HL-60/S4 (cell line): ENCODE measurements around the gene TRPM6.
"Not testable (repeated sequence)": the region's sequence is repeated elsewhere in the genome, so short reads cannot be mapped to it uniquely, and the experiment has no call there.

ENCODE experiments used
- in situ Hi-C: fragments of 300-500 bp; cut with MboI; formaldehyde crosslinking; loops from 2 replicates; pipeline ENCODE4 v1.14.3; 2022; ENCODE audit warnings: low sequenced_read_pairs

The TRPM6 gene

DNA sequence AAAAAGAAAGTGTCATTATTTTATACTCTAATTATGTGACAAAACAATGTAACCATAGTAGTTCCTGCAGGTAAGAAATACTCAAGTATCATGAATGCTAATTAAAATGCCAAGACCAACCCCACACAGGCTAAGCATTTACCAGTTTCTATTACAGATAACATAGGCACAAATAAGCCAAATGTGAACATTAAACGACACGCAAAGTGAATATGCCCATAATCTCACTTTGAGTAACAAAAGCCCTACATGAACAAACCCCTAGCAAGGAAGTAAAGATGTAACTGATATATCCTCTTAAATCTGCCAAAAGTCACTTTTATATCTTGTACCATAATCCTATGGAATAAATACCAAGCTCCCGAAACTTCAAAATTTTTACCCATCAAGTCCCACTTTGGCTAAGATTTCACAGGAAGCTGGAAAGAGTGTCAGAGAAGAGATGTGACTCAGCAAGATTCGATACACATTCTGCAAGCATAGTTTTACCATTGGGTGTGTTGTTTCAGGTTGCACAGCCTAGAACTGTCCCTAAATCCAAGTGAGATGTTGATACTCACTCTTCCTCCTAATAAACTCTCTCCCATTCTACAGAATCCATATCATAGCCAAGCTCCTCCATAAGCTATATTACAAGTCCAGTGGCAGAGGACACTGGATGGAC is 28.8 kb downstream of the TRPM6 start:
- in situ Hi-C loops: no loop called here

DNA sequence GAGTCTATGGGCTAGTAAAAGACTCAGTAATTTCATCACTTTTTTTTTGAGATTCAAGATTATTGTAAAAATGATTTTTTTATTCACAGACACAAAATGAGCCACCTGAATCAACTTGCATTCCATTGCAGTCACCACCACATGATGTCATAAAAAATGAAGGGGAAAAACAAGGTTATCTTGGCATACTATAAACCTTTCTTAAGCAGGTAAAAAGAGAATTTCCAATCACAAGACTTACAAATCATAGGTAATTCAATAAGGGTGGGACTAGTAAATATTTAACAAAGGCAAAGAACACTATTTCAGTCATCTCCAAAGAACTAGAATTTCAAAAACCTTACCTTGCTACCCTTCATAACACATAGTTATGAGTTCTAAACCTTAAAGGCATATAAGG is 30.7 kb downstream of the TRPM6 start:
- in situ Hi-C loops: no loop called here

DNA sequence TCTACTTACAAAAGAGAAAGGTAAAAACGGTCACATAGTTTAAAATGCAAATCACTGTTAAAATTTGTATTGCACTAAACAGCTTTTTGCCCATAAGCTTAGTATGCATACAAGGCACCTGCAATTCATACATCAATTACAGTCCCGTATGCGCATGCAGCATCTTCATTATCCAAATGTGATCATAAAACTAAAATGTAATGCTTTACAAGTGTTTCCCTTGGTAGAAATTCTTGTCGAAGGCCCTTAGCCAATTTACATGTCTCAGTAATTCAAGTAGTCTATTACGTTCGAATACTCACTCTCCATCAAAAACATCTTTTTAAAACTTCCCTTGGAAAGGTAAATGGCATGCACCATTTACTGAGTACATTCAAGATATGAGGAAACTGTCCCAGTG is 32.6 kb downstream of the TRPM6 start:
- in situ Hi-C loops: no loop called here

DNA sequence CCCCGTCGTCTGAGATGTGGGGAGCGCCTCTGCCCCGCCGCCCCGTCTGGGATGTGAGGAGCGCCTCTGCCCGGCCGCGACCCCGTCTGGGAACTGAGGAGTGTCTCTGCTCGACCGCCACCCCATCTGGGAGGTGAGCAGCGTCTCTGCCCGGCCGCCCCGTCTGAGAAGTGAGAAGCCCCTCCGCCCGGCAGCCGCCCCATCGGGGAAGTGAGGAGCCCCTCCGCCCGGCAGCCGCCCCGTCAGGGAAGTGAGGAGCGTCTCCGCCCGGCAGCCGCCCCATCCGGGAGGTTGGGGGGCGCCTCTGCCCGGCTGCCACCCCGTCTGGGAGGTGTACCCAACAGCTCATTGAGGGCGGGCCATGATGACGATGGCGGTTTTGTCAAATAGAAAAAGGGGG is 34.7 kb downstream of the TRPM6 start:
- in situ Hi-C loops: not testable (repeated sequence)

DNA sequence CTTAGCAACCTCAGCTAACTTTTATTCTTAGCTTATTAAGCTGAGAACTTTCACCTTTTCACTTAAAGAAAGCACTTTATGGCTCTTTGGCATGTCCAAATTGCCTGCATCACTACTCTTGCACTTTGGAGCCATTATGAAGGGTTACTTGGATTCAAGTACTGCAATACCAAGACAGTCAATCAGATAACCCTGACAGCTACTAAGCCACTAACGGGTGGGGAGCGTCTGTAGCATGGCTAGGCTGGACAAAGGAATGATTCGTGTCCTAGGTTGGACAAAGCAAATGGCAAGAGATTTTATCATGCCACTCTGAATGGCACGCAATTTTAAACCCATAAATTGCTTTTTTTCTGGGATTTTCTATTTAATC is 39.6 kb downstream of the TRPM6 start:
- in situ Hi-C loops: no loop called here

DNA sequence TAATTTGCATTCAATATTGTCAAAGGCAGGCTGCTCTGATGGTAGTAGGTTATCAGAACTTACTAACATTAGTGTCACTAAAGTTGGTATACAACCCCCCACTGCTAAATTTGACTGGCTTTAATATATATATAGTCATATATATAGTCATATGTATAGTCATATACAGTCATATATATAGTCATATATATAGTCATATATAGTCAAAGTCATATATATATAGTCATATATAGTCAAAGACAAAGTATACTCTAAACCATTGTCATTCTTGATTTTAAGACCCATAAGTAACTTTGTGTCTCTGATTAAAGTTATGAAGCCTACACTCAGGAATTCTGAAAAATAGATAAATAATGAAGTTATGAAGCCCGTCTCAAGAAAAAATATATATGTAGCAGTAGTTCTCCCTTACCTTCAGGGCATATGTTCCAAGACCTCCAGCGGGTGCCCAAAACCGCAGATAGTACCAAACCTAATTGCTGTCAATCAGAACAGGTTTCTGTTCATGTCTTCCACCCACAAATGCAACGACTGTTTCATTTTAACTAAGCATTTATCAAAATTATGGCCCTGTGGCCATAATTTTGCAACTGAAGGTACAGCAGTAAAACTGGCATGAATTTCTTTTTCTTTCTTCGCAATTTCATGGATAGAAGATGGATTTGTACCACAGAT is 40.1 kb downstream of the TRPM6 start:
- in situ Hi-C loops: no loop called here

DNA sequence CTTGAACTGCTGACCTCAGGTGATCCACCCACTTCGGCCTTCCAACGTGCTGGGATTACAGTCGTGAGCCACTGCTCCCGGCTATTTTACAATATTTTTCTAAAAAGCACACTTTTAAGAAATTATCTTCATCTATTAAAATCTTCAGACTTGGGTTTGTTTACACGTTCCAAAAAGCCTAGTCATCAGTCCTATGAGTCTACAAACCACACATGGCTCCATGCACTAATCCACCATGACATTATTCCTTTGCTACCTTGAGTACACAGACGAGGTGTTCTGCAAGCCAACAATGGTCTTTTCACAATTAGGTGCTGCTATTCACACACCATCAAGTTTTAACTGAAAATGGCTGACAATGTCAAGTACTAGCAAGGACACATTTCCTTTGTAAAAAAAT is 41.0 kb downstream of the TRPM6 start:
- in situ Hi-C loops: no loop called here

DNA sequence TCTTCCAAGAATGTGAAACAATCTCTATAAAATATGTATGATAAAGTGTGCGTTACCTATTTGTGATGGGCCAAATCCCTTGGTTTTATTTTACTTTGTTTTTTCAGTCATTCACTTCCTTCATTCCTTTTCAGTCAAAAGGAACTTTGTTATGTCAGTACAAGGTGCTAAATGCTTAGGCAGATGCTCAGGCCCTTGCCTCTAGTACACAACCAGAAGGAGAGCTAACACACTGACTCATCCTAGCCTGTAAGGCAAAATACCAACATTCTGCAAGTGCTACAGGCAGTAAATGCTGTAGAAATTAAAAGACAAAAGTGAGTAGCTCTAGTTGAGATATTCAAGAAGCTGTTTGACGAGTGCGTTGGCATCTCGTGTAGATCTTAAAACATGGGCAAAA is 49.4 kb downstream of the TRPM6 start:
- in situ Hi-C loops: no loop called here

DNA sequence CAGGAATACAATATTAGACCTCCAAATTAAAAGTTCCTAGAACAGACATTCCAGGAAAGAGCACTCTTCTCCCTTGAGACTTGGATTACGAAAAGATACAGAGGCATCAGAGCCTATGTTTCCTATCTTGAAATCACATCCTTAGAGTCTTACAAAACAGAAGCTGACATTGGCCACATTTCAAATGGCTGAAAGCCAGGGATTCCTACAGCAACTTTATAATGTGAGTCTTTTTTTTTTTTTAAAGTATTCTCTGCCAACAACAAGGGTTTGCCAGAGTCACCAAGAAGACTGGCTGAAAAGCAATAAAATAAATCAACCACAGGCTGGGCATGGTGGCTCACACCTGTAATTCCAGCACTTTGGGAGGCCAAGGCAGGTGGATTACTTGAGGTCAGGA is 63.1 kb downstream of the TRPM6 start:
- in situ Hi-C loops: no loop called here

DNA sequence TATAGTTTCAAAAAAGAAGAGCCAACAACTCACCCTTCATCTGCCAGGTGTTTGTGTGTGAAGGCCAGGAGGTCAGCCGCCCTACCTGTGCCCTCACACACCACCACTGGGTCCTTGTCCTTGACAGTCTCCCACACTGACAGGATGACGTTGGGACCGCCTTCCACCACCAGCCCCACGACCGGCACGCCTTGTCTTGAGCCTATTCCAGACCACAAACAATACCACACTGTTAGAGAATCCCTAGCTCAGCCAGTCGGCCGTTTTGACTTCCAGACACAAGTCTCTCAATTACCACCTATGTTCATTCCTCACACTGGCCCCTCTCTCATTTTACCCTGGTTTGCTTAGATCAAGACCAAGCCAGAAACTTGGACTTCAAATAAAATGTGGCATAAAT is 66.1 kb downstream of the TRPM6 start:
- in situ Hi-C loops: no loop called here

DNA sequence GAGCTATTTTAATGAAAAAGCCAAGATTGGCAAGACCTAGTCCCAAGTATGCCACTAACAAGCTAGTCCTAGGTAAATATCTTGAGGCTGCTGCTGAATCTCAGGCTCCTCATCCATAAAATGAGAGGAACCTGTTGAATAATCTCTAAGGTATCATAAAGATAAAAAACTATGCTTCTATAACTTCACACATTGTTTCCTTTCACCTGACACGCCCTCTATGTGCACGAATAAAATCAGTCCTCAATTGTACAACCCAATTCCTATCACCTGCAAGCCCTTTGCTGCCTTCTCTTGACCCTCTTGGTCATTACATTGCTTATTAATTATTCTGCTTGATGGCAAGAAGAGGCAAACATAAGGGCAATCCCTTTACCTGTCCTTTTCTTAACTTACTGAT is 69.9 kb downstream of the TRPM6 start:
- in situ Hi-C loops: no loop called here

DNA sequence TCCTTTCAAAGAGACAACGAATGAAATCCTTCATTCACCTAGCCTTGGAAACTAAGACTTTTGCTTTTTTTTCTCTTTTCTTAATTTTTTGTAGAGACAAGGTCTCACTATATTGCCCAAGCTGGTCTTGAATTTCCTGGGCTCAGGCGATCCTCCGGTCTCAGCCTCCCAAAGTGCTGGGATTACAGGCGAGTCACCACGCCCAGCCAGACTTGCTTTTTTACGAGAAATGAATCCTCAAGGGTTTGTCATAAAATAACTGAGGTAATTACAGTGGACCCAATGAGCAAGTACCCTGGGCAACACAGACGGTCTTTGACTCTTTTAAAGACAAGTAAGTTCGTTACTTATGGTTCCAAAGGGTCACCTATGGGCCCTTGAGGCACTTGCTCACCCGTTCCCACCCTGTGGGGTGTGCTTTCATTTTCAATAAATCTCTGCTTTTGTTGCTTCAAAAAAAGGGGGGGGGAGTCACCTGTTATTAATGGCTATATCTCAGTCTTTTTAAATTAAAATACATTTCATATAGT is 70.4 kb downstream of the TRPM6 start:
- in situ Hi-C loops: no loop called here

DNA sequence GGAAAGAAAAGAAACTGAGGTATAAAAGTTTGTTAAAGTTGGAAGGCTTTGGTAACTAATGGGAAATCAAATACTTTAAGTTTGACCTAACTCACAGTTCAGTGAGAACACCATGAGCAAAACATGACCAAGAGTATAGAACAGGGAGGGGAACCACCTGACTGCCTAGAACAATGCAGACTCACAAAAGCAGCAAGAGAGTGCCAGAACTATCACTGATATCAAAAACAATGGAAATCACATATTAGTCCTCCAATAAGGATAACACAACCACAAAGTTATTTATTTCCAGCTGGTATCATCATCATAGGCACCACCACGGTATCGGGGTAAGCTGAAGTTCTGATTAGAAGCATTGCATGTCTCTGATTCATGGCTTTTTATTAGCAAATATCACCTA is 77.5 kb downstream of the TRPM6 start:
- in situ Hi-C loops: no loop called here

DNA sequence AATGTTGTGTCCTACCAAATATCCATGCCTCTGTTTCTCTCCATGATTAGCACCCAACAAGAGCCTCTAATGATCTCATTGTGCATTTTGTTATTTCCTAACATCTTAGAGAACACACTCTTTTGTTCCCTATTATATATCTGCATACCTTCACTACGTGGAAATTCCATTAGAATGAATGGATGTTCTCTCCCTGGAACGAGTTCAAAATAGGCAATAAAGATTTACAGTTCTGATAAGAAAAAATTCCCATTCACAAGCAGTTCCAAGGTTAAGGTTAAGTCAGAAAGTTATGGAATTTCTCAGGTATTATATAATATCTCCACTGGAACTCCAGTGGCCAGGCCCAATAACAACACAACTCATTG is 83.7 kb downstream of the TRPM6 start:
- in situ Hi-C loops: no loop called here

DNA sequence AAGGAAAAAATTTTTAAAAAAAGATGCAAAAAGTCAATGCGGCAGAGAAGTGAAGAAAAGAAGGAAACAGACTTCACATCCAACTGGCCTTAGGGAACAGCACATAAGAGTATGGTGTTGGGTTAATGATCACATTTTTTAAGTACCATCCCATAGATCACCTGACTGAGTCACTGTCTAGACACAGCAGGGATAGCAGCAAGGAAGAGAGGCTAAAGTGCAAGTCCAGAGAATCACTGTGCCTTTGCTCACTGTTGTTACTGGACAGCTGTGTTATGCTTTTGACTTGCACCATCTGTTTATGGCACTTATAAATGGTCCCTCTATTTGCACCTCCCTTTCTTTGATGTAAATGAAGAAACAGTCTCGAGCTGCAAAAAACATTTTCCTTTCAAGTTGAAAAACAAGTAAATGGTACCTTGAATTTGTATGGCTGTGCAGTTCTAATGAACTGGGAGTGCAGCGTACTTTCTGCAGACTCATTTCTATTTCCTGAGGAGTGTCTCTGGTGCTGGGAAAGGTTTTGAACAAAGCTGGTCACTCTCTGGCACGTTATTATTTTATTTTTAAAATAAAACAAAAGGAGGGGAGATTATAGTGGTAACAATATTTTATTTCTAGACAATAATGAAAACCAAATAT is 84.2 kb downstream of the TRPM6 start:
- in situ Hi-C loops: no loop called here

DNA sequence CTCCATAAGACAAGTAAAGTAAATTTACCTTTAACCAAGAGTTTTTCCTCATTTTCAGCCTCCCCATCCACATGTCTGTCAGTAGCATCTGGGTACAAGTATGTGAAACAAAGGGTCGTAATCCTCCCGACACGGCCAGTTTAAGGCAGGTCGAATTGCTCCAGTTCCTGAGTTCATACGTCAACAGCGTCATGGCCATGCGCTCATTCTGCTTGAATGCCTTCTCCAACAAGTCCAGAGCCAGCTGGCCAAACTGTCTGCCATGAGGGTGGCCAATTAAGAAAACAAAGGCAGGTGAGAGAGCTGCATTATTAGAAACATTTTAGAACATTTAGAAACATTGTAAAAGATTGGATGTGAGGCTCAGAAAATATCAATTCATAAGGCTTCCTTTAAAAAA is 87.5 kb downstream of the TRPM6 start:
- in situ Hi-C loops: no loop called here

DNA sequence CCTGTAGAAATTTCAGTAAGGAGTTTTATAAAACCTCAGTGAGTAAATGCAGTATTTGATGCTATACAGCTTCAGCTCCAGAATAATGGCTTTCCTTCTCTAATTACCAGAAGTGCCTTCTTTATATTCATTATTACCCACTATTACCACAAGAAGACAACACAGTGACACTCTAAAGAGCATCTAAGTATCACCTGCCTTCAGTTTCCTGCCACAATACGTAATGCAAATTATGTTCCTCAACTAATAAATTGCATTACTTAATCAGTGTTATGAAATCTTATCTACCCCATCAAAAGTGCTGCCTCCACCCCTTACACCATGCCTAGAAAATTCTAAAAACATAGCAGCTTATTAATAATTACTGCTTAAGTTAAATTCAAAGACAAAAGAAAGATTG is 91.9 kb downstream of the TRPM6 start:
- in situ Hi-C loops: loop anchor here (25.0 kb wide), 1 partner anchor 216 kb away; no protein-coding TSS in a partner anchor

DNA sequence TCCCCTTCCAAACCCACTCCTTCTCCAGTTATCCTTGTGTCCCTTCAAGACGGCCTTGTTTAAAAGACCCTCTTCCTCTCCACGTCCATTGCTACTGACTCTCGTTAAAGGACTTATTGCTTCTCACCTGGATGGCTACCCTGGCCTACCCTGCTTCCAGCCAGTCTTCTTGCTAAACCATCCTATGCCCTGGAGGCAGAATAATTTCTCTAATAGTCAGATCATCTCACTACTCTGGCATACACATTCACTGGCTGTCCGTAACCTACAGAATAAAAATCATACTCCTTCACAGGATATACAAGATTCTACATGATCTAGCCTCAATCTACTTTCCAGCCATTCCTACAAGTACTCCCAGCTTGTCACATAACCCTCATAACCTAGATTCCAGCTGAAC is 92.6 kb downstream of the TRPM6 start:
- in situ Hi-C loops: loop anchor here (25.0 kb wide), 1 partner anchor 217 kb away; no protein-coding TSS in a partner anchor

DNA sequence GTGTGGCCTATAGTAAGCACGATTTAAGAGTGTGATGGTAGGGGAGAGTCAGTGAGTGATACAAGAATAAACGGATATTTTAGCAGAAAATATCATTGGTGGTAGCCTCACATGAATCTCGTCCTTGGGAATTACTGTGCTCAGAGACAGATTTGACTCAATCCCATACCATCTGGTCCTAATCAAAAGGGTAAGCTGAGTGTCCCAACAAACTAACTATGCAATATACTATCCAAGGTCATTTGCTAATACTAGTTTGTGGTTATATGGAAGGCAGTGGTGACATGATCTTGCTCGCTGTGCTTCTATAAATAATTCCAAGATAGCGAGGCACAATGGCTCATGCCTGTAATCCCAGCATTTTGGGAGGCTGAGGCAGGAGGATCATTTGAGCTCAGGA is 103.2 kb downstream of the TRPM6 start:
- in situ Hi-C loops: loop anchor here (5.0 to 25.0 kb wide), 2 partner anchors 228 to 288 kb away; no protein-coding TSS in a partner anchor

DNA sequence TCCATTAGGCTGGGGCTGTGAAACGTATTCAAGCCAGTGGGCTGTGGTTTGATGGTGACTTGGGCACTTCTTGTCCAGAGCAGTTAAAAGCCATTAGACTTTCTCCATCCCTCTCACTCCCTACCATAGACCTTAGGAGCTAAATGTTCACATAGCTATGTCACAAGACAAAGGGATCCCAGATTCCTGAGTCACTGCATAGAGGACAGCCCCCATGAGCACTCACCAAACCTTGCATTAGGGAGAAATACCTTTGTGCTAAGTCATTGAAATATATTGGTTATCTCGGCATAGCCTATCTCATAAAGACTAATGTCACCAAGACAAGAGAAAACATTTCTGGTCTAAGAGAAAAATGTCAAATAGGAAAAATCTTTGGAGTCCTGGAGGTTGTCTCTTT is 104.3 kb downstream of the TRPM6 start:
- in situ Hi-C loops: loop anchor here (5.0 to 25.0 kb wide), 2 partner anchors 229 to 289 kb away; no protein-coding TSS in a partner anchor

DNA sequence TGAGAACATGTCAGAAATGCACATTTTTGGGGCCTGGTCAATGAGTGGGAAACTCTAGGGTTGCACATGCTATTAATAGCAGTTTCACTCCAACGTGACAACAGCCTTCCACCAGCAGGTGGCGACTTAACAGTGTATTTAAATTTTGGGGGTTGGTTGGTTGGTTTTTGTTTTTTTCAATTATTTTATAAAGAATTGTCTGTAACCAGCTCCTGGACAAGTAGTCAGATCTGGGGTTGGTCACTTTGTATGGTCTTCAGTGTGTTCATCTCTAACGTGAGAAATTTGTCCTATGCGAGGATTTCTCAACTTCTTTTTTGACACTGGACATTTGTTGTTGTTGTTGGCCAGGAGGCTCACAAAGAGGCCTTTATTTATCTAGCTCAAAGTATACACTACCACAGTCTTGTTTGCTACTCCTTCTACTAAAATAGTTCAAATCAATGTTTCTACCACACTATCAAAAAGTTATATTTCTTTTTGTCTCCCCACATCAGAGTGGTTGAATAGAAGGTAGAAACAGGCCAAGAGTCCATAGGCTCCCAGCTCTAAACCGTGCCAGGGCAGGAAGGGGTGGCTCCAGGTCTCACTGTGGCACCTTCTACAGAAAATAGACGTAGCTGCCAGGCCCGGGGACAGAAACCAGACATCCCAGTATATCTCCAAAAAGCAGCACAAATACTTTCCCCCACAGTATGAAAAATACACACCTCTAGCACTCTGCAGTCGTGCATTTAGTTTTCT is 110.4 kb downstream of the TRPM6 start:
- in situ Hi-C loops: loop anchor here (25.0 kb wide), 1 partner anchor 235 kb away; no protein-coding TSS in a partner anchor
